Activated T-cell treated with anti-CD3 and anti-CD28 coated beads for 24 hours (primary cell): ENCODE results near the gene NRP2.

ENCODE experiments used
- DNase-seq: peaks from one replicate; pipeline ENCODE4 v3.0.0-alpha.2; 2020; ENCODE audit warnings: low read depth

The NRP2 gene

DNA sequence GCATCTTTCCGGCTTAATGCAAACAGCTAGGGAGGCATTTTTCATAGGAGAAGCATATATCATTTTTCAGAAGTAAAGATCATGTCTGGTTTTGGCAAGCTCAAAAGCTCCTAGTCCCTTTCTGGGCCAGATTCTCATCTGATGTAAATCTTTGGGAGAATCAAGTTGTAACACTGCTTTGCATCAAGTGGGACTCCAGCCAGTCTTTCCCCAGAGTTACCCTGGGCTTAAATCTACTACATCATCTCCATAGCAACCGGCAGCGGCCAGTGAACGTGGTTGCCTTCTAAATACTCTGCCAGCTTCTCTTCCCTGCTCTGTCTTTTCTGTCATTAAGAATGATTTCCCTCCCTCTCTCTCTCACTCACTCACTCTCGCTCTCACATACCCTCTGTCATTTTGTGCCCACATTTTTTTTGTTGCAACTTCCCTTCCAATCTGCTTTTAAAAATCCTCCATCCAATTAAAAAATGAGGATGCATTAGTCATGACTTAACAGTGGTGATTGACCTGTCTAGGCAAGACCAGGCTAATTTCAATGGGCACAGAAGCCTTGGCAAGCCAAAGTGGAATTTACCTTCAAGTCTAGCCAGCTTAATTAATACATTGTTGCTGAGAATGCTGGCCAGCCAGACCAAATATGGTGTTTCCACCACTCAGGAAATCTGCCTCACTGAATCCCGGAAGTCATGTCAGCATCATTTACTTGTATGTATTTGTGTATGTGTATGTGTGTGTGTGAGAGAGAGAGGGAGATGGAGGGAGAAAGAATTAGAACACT, 93.0 kb downstream of the NRP2 start:
- no peak for DNase-seq

DNA sequence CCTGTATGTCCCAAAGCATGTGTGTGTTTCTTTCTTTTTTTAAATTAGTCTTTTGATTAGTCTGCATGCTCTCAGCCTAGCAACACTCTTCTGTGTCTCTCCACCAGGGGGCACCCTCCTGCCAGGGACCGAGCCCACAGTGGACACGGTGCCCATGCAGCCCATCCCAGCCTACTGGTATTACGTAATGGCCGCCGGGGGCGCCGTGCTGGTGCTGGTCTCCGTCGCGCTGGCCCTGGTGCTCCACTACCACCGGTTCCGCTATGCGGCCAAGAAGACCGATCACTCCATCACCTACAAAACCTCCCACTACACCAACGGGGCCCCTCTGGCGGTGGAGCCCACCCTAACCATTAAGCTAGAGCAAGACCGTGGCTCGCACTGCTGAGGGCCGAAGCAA, 93.8 kb downstream of the NRP2 start:
- DNase-seq, result peak; percentile 3

DNA sequence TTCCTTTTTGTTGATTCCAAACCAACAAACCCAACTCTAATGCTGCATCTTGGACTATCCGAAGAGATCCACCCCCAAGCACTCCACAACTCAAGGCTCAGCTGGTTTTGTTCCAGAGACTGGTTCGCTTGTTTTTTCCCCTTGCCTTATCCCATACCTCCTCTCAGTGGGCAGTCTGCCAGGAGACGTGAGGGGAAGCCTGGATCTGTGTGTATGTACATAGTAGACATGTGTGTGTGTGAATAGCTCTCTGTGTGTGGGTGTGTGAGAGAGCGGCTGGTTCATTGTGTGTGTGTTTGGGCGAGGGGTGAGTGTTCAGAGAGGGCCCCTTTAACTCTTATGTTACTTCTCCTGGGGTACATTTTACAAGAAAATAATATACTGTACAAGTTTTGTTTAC, 94.4 kb downstream of the NRP2 start:
- no peak for DNase-seq

DNA sequence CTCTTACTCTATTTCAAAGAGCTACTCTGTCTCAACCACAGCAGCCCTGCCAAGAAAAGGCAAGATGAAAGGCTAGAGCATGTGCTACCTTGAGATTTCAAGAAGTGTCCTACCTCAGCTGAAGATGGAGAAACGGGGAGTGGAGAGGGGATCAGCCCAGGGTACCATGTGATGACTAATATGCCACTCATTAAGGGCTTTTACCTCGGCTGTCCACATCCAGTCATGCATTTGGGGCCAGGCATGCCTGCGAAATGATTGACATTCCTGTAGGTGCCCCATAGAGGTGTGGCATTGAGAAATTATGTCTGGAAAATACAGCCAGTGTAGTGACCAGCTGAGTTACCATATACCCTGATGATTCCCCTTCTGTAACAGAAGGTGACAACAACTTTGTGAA, 96.1 kb downstream of the NRP2 start:
- no peak for DNase-seq

DNA sequence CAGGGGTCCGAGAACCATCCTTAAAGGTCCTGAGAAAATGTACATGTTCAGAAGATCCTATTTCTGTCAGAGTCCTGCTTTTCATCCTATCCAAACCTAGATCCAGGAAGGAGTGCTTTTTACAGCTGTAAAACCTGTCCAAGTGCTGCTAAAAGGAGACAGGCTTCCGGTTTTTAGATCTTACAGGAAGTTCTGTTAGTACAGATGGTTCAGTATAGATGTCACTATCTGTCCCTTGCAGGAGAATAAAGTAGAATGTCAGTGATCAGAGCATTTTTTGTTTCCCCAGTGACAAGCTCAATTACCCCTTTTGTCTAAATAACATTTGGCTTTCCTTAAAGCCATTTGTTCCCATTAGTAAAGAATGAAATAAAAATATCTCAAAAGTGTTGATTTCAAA, 98.3 kb downstream of the NRP2 start:
- no peak for DNase-seq

DNA sequence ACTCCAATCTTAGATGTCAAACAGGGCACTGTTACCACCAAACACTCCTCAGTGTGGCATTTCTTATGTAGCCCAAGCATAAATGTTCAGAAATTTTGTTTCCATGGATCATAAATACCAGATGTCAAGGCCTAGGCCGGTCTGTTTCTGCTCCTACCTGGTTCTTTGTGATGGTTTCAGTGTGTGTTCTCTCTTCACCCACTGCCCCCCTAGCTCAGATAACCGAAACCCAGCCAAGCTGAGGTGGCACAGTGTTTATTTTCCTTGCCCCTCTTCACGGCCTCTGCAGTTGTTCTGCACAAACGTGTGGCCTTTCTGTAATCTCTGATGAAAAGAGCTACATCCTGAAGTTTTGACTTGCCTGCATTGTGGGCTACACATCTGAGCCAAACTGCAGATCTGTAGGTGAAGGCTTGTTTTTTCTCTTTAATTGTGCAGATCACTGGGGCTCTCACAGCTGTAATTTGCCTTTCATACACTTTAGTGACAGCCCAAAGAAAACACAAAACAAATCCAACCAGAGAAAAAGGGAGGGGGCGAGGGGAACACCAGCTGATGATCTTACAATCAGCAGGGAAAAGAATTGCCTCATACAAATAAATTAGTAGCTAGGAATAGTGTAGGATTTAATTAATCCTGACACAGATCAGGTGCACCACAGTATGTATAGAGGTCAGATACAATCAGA, 99.1 kb downstream of the NRP2 start:
- no peak for DNase-seq

DNA sequence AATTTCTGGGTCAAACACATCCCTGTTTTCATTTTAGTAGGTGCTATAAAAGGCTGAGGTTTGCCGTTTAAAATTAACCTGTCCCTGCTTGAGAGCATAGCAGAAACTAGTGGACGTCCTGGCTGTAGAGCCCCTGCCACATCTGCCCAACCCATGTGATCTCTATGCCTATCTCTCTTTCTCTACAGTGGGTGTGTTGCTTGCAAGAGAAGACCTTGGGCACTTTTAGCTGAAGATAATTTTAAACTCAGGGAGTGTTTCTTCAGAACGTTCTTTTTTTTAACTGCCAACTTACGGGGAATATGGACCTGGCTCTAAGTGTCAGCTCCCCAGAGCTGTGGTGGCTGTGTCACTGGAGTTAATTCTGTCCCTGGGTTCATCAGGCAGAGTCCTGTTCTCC, 100.6 kb downstream of the NRP2 start:
- DNase-seq, result no peak

DNA sequence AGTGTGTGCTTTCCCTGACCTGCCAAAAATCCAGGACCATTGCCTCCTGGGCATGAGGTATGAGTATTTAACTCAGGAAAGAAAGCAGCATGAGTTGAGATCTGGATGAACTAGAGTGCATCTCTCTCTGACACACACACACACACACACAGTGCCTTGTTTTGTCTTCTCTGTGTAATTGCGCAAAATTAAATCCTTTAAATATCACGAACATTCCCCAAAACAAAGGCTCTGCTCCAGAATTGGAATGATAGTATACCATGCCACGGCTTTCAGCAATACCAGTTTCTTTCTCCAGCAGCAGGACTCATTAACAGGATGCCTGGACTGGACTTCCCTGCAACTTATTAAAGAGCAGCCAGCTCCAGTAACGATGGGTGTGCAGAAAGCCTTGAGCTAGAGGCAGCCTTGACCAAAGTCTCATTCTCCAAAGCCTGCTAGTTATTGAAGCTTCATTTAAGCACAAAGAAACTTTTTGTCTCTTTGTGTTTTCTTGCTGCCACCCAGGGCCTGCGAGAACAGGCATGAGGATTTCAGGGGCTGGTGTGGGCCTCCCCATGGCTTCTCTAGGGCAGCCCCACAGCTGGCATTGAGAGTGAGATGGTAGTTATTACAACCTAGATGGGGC, 101.7 kb downstream of the NRP2 start:
- no peak for DNase-seq

DNA sequence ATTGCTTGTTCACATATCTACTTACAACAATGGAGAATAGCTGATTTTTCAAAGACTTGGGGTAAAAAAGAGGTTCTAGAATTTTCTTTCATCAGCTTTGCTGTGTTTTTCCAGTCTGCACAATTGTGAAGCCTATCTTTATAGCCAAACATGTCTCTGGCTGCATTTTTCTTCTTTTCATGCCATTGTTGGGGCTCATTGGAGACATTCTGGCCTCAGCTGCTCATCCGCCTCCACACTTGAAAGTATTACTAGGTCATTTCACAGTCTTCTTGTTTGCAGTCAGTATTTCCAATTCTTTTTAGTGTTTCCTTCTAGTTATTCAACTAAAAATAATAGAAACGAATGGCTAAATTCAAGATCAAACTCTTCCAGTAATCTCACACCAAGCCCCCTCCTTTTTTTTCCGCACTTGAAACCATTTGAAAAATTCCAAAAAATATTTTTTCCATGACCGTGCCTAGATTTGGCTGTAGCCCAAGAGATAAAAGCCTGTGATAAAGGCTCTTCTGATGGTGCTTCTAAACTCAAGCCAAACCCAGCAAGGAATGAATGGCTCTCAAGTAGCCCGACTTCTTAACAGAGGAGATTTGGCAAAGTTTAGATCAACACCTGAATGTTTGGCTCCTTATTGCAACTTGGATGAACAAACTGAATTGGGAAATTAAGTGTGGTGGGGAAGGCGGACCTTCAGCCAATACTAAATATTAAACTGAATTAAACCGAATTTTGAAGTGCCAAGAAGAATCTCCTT, 103.4 kb downstream of the NRP2 start:
- no peak for DNase-seq

DNA sequence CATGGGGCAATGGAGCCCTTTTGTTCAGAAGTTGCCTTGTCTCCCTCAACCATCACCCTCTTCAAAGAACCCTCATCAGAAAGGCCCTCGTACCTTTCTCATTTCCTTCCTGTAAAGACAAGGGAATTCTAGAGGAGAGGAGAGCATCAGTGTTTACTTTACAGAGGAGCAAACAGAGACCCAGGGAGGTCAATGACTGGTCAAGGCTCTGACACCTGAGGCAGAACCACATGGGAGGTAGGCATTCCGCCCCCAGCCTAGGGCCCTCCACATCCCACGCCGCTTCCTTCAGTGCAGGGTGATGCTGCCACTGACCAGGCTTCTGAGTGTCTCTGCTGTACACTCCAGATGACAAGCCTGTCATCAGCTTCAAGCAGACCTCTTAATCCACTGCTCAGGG, 104.7 kb downstream of the NRP2 start:
- DNase-seq, result no peak

DNA sequence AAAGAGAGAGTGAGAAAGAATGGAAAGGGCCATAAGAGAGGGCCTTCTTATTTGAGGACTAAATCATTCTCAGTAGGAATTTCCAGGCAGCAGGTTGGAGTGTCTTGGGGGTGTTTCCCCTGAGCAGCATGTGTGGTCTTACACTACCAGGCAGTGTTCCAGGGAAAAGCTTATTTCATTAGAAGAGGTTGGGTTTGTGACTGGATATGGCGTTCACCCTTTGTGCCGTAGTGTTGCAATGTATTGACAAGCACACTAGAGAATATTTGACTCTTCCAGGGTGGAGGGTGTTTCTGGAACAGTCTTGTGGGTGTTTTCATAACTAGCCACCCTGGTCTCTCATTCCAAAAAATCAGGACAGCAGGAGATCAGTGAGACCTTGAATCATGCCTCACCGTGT, 105.5 kb downstream of the NRP2 start:
- no peak for DNase-seq

DNA sequence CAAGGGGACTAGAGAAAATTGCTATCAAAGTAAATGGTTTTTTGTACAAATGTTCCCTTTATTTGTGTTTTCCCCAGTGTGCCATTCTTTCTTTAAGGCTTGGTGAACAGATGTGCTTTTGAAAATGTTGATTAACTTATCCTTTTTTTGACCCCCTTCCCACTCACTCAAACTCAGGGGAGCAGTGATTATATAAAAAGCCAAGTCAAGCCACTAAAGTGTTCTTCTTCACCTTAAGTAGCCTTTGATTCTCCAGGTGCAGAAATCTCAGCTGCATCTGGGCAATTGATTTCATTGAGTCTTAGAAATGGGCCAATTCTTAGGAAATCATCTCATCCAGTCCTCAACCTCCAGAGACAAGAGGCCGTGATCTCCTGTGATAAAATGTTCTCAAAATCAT, 107.6 kb downstream of the NRP2 start:
- DNase-seq, result no peak

DNA sequence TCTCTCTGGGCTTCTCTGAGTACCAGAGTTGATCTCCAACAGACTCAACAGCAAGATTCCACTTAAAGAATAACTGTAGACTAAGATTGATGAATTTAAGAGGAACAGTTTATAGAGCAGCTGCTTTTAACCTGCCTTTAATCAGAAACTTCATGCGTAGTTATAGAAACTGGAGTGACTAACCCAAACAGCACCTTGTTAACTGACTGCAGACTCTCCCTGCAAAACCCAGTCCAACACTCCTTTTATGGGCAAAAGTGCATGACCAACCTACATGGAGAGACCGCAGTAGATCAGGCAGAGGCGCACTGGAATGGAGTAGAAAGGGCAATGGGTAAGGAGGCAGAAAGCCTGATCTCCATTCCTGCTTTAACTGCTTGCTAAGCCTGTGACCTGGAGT, 110.6 kb downstream of the NRP2 start:
- DNase-seq, result no peak

DNA sequence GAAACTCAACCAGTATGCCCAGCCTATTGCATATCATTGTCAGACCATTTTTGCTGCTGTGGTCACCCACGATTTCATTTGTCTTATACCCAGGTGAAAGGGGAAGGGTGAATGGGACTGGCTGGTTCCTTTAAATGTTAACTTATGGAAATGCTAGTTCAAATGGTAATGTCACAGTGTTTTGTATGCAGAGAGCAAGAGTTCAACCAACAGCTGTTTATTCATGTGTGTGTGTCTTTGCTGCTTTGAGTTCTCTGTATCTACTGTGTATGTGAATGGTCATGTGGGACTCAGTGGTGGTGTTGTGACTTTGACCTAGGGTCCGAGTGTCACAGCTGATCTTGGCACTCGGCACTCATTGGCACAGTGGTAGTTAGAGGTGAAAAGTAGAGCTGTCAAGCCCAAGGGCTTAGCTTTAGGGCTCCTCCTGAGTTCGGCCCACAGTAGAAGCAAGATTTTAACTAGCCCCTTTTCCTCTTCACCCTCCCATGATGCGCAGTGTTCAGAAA, 114.6 kb downstream of the NRP2 start:
- DNase-seq, result no peak

DNA sequence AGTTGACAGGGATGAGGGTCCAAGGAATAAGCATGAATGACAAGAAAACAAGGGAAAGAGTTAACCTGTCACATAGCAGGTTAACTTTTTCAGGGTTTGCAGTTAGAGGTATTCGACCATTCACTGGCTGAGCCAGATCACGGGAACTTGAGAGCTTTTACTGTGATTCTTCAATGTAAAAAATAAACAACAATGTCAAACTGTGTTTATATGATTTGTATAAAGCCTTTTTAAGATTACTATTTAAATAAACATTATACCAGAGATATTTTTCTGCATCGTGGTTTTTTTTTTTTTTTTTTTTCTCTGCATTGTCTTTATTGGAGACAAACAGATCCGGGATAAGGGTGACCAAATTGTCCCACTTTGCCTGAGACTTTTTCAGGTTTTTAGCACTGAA, 115.6 kb downstream of the NRP2 start:
- DNase-seq, result no peak

DNA sequence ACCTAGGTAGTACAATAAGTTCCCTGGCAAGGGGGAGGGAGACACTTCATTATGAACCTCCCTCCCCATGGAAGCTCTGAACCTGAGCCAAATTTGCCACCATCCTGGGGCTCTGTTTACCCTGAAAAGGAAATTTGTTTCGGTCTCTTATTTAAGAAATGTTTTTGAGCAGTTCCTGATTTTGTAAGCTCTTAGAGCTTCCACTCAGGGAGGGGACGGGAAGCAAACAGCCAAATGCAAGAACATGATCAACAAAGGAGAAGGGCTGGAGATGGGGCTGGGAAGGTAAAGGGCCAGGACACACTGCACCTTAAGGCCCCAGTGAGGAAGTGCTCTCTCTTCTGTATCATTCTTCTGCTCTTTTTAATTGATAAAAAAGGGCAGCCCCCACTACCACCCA, 117.9 kb downstream of the NRP2 start:
- DNase-seq, result no peak

DNA sequence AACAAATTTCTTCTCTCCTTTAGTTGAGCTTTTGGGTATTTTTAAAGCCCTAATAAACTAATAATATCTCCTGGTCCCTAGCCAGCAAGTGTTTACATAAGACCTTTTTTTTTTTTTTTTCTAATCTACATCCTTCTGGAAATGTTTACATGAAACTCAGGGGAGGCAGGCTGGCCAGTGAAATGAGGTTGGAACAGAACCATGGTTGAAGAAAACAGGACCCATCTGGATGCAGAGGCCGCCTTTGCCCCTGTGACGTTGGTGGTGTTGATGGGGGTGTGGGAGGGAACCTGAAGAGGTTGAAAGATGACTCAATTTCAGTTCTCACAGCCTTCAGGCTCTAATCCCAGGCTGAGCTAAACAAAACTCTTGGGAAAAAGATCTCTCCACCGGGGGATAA, 118.5 kb downstream of the NRP2 start:
- DNase-seq, result no peak

DNA sequence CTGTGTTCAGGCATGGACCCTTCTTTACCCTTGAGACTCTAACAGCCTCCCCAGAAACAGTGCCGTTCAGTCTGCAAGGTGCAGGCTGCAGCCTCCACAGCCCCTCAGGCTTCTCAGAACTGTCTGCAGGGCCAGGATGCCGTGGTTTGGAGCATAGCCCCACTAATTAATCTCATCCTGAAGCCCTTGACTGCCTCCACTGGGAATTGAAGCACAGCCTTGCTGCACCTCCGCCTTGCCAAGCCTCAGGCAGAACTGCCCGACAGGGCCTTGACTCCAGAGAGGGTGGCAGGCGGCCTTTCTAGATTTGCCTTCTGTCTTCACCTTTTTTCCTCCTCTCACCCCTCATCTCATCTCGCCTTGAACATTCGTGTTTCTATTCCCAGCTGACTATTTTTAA, 119.8 kb downstream of the NRP2 start:
- DNase-seq, result no peak

DNA sequence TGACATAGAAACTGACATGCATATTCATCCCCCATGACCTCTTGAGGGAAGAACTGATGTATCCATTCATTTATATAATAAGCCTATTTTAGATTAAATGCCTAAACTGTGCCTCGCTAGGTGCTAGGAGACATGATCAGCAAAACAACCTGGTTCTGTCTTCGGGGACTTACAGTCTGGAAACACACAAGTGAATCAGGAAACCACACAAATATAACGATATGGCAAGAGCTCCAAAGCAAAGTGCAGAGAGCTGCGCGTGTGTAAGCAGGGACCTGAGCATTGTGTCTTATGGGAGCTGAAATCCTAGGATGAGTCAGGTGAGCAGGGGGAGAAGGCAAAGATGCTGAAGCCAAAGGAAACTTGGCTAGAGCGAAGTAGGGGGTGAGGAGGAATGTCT, 120.6 kb downstream of the NRP2 start:
- DNase-seq, result no peak

DNA sequence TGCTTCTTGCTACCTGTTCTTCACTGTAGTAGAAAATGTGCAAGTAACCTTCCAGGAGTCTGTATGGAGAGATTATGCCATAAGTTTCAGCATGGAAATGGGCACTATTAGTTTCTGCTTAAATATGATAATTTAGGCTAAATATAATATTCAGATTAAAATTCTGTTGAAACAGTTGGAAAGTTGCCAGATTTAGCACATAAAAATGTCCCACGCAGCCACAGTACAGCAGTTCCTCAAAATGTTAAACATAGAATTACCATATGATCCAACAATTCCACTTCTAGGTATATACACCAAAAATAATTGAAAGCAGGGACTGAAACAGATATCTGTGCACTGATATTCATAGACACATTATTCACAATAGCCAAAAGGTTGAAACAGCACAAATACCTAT, 121.2 kb downstream of the NRP2 start:
- DNase-seq, result no peak

DNA sequence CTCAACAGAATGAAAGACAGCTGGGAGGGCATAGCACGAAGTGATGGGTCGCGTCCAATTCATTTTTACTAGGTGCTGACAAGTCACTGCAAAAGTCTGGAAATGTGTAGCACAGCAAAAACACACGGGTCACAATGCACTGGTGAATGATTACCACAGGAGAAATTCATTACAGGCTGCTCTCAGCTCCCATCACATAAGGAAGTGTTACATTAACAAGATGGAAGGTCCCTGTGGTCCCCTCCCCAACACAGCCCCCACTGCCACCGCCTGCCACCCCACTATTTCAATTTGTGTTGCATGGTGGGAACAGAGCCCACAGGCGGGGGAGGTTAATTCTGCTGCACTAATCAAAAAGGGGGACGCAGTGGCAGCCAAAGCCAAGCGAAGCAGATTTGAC, 122.8 kb downstream of the NRP2 start:
- DNase-seq, result no peak

DNA sequence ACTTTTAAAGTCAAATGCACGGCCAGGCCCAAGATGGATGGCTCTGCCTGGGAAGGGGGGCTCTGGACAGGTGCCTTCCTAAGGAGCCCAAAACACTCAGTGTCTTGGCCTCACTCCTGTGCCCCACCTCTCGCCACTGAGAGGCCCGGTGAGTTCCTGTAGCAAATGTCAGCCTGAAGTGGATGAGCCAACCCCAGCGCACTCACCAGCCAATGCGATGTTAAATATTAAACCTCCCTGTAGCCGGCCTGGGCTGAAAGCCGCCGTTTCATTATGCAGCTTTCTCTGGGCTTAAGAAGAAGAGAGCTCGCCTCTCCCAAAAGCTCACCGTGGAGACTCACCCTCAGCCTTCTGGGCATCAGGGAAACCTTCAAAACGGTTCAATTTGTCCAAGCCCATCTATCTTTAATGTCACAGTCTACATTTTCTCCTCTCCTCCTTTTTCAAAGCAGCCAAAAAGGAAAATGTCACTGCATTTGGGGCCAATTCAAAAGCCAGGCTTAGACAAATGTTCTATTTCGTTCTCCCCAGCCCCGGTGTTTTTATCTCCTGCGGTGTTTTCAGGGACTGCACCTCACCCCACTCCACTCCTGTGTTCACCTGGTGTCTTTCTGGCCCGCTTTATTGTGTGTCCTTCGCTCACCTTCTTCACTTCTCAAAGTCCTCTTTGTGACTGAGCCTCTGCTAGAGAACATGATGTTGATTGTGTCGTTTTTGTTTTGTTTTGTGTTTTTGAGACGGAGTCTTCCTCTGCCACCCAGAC, 124.0 kb downstream of the NRP2 start:
- DNase-seq, result no peak
